Measurements from ENCODE around the gene RETREG1.

DNA sequence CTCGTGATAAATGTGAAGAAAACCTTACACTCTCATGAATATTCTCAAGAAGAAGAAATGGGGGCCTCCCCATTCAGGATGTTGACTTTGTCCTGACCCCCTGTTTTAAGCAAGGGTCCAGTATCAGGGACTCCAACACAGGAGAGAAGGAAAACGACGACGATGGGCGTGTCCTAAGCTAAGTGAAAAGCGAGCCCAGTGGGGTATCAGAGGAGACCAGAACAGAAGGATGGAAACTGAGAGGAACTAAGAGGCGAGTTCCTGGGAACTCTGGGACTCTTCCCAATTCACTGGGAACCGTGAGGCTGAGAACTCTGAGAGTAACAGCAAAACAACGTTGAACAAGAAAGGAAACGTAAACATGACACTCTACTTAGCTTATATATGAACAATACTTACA is 14.6 kb downstream of the RETREG1 start:
- TF ChIP-seq CTCF (IDR thresholded peaks at IDR 0.05) (no peak), POLR2A (IDR thresholded peaks at IDR 0.05) (no peak)

Data from testis (tissue), 2 donors.